ENCODE data around the gene NAV1. TPM values are rescaled to one million over a fixed set of nuclear protein-coding genes. Genes with fewer than 3 reads are reported as not detected.

NAV1 gene
- total and polyA plus RNA-seq, 9 of the 15 experiments (the other 6 are each of a cell fraction or from before 2014, with no cell fraction given): 0.91 to 16.8 (median 3.2) TPM

GRCh38 chr1:201535046-201535918, 3.6 kb upstream of the NAV1 start (continued):
- TF ChIP-seq TFAP4 (CRISPR knock-in tag; IDR thresholded peaks at IDR 0.05; ENCODE audit: borderline replicate concordance) (peak; percentile 28; the same call in 1 of the 2 replicates), ZNF639 (CRISPR knock-in tag; conservative IDR thresholded peaks at IDR 0.05 in 1 of 2, IDR thresholded peaks at IDR 0.05 in 1 of 2) (peak in 1 of 2 experiments; percentile 43; a peak in 1 of 4 replicates), BACH1 (tag; IDR thresholded peaks at IDR 0.05) (peak; percentile 36; the same call in 1 of the 2 replicates), MTA1 (IDR thresholded peaks at IDR 0.05; ENCODE audit: borderline replicate concordance) (no peak), SLC30A9 (CRISPR knock-in tag; IDR thresholded peaks at IDR 0.05) (no peak), SREBF2 (CRISPR knock-in tag; IDR thresholded peaks at IDR 0.05) (no peak), HDAC2 (IDR thresholded peaks at IDR 0.05) (no peak), THRB (CRISPR knock-in tag; conservative IDR thresholded peaks at IDR 0.05) (0 out of 2 replicates have a peak, but pooled peaks have one; percentile 20), CTBP1 (IDR thresholded peaks at IDR 0.05; ENCODE audit: borderline replicate concordance) (0 out of 2 replicates have a peak, but pooled peaks have one; percentile 54), TCF15 (CRISPR knock-in tag; IDR thresholded peaks at IDR 0.05) (no peak), SMARCA4 (IDR thresholded peaks at IDR 0.05) (peak; percentile 18; the same call in 1 of the 2 replicates), MAZ (CRISPR knock-in tag; conservative IDR thresholded peaks at IDR 0.05 in 1 of 2, IDR thresholded peaks at IDR 0.05 in 1 of 2) (peak in 1 of 2 experiments; percentile 40; a peak in 1 of 4 replicates), KAT7 (CRISPR knock-in tag; IDR thresholded peaks at IDR 0.05; ENCODE audit: borderline replicate concordance) (0 out of 2 replicates have a peak, but pooled peaks have one; percentile 34), CCNT2 (IDR thresholded peaks at IDR 0.05; ENCODE audit: borderline replicate concordance, extremely low read depth, insufficient read length, low read depth, low read length) (no peak), MEIS2 (IDR thresholded peaks at IDR 0.05; ENCODE audit: partially characterized antibody) (peak; percentile 86)

Measured in K562 (cell line).